ENCODE measurements around the gene ITGBL1.

Gene ITGBL1

DNA sequence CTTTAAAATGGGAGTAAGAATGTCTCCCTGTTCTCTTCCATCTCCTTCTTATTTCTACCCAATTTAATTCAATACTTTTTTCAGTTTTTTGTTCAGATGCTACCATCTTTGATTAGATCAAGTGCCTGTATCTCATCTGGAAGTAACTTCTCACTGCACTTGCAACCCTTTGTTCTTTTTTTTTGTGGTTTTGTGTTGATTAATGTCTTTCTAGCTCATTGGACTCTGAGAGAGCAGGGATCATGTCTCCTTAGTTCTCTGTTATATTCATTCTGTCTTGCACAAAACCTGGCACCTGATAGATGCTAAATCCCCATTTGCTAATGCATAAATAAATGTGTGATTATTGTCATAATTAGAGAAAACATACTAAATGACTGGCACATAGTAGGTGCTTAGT lies 834 bp upstream of the ITGBL1 start:
- no peak for DNase-seq (ENCODE audit: low read depth in 1 of 2, low spot score in 1 of 2)

DNA sequence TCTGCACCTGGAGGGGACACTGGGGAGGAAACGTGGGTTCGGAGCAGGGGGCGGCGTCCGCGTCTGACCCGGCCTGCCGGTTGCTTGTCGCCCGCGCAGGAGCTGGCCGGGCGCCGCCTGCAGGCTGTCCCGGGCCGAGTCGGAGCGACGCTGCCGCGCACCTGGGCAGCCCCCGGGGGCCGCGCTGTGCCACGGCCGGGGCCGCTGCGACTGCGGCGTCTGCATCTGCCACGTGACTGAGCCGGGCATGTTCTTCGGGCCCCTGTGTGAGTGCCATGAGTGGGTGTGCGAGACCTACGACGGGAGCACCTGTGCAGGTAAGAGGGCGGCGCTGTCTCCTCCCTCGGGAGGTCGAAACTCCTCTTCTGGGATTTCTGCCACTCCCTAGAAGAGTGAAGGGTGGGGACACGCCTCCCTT lies 1.3 kb downstream of the ITGBL1 start:
- DNase-seq (ENCODE audit: low read depth in 1 of 2, low spot score in 1 of 2), result no peak

DNA sequence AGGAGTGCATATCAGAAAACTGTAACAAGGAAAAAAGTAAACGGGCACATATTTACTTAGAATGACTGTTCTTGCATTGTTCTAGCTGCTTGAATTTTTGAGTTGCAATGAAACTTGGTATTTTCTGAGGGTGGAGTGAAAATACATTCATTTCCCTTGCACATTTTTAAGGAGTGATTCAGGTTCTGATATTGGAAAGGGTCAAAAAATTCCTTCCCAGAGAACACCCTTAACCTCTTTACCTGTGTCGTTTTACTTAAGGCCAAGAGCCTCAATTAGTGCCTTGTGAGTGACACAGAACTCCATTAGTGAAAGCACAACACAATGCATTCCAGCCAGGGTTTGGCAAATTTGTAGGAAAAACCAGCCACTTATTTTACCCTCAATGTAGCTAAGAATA lies 2.3 kb downstream of the ITGBL1 start:
- DNase-seq (ENCODE audit: low read depth in 1 of 2, low spot score in 1 of 2), result no peak

DNA sequence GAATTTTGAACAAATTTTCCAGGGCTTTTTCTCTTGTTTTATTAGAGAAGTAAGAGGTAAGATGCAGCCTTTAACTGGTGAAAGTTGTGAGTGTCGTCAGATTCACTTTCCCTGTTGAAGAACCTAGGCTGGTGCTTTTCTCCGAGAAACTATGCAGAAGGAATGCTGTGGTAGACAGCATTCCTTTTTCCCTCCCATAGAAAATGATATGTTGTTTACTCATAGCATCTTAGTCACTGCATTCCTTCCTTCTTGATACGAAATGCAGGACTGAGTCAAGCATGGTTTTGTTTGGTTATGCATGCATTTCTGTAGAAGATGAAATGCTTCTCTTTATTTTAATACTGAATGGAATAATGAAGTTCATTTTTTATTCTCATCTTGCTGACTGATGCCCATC lies 3.4 kb downstream of the ITGBL1 start:
- DNase-seq (ENCODE audit: low read depth in 1 of 2, low spot score in 1 of 2), result no peak

DNA sequence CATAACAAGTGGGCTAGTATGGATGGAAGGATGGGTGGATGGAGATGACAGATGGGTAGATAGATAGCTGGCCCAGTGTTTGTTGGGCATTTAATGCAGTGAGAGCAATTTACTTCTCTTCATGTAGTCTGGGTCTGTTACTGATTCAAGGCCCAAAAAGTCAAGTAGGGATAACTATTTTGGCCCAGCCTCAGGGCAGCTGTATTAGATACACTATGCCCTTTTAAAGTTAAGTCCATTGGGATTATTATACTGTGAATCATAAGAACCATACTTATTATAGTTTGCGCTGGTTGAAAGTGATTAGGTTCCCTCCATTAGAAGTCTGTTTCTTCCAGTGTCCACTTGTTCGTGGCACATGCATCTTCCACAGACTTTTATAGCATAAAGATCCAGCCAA lies 4.7 kb downstream of the ITGBL1 start:
- DNase-seq (ENCODE audit: low read depth in 1 of 2, low spot score in 1 of 2), result no peak

DNA sequence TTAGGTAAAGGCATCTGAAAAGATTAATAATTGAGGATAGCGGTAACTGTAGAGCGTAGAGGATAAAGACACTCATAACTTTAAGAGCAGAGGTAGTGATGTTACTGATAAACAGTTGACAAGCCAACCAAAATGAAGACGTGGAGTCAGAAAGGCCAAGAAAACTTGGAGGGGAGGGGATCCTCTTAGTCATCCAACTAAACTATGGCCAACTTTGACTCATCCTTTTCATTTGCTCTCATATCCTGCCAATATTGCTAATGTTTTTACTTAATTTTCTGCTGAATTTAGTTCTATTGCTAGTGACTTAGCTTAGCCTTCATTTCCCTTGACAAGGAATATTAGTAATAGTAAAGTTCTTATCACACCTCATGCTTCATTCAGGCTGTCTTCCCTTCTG lies 13.4 kb downstream of the ITGBL1 start:
- no peak for DNase-seq (ENCODE audit: low read depth in 1 of 2, low spot score in 1 of 2)

DNA sequence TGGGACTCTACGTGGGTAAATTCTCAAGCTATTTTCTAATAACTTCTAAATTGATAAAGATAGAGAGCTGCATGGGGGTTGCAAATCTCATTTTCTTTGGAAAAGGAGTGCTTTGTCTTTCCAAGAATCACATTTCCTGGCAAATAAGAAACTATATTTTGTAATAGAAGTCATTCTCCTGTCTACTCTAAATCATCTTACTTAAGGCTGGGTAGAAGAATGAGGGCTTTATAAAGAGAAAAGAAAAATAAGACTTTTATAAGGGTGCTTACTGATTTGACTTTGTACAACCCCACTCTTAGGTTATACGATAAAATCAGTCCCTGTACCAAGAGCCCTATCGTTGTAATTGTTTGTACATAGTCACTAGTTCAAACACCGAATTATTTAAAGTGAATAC lies 14.9 kb downstream of the ITGBL1 start:
- no peak for DNase-seq (ENCODE audit: low read depth in 1 of 2, low spot score in 1 of 2)

DNA sequence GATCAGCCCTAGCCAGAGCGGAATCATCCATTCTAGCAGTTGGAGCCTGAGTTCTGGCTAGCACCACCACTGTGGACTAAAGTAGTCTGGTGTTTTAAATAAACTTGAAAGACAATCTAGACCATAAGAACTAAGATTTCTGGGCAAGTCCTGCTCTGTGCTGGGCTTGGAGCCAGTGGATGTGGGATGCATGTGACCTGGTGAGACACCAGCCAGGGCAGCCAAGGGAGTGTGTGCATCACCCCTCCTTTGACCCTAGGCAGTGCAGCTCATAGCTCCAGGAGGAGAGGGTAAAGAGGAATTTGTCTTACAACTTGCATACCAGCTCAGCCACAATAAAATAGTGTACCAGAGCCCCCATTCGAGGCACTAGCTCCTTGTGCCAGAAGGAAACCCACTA lies 21.0 kb downstream of the ITGBL1 start:
- DNase-seq (ENCODE audit: low read depth in 1 of 2, low spot score in 1 of 2), result no peak

DNA sequence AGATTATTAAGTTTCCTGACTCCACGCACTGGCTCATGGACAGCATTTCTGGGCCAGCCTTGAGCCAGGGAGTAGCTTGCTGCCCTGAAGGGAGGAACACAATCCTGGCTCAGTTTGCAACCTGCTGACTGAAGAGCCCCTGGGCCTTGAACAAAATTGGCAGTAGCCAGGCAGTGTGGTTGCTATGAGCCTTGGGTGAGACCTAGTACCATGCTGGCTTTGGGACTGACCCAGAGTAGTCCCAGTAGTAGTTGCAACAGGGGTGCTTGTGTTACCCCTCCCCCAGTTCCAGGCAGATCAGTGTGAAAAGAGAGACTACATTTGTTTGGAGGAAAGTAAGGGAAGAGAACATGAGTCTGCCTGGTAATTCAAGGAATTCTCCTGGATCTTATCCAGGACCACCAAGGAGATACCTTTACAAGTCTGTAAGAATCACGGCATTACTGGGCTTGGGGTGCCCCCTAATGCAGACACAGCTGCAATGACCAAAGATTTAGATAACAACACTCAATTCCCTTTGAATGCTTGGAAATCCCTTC lies 22.0 kb downstream of the ITGBL1 start:
- DNase-seq (ENCODE audit: low read depth in 1 of 2, low spot score in 1 of 2), result no peak

DNA sequence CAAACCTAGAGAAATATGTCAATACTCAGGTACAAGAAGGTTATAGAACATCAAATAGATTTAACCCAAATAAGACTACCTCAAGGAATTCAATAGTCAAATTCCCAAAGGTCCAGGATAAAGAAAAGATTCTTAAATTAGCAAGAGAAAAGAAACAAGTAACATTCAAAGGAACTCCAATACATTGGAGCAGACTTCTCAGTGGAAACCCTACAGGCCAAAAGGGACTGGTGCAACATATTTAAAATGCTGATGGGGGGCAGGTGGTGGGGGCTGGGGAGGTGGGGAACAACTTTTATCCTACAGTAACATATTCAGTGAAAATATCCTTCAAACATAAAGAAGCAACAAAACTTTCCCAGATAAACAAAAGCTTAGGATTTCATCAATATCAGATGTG lies 23.1 kb downstream of the ITGBL1 start:
- DNase-seq (ENCODE audit: low read depth in 1 of 2, low spot score in 1 of 2), result no peak

DNA sequence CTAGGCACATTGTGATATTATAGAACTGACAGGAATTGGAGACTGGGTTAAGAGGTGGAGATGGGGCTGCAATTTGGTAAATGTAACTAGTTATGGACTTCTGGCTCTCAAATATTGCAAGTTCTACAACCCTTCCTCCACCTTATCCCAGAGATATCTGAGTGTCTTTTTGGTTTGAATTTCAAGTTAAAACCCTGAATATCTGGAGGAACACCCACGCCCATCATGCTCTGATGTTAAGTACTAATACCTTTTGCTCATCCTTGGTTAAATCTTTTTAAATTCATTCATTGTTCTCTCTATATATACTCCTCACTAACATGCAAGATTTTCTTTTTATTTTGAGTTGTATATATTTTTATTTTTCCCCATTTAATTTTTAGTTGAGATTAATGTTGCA lies 28.9 kb downstream of the ITGBL1 start:
- DNase-seq (ENCODE audit: low read depth in 1 of 2, low spot score in 1 of 2), result no peak

DNA sequence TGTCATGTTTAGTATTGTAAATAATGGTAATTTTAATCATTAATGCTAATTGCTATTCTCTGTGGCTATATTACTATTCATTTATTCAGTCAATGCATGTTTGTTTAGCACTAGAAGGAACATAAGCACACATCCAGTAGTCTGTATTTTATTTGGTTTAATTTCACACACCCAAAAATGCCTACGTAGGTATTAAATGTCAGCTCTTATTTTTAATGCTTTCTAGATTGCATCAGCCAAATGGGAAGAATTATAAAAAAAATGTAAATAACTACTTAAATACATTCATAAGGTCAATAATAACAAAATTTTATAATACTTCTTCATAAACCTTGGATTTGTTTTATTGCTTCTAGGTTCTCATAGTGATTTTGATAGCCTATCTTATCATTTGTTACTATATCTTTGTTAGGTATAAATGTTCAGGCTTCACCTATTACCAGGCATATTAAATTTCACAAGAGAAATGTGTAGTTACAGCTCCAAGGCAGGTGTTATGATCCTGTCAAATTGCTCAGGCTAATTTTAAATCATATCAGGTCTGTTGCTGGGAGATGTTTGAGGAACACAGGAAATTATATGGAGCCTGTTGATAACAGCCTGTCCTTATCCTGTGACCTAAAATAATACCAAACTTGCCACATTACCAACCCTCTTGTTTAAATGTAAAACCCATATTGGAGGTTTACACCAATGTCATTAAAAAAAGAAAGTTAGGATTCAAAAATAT lies 34.4 kb downstream of the ITGBL1 start:
- no peak for DNase-seq (ENCODE audit: low read depth in 1 of 2, low spot score in 1 of 2)

DNA sequence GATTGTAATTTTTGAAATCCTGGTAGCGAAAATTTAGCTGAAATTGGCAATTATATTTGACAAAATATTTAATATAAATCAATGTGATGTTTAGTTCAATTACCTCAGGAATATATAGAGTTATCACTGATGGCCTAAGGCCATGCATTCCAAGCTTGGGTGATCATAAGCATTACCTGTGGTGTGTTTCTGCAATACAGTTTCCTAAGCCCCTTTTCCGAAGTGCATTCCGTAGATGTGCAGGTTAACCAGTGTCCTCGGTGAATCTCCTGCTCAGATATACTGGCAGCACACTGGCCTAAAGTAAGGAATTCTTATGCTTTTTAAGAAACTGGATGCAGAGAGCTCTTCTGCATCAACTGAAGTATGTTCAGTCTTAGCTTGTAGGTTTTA lies 35.0 kb downstream of the ITGBL1 start:
- no peak for DNase-seq (ENCODE audit: low read depth in 1 of 2, low spot score in 1 of 2)

DNA sequence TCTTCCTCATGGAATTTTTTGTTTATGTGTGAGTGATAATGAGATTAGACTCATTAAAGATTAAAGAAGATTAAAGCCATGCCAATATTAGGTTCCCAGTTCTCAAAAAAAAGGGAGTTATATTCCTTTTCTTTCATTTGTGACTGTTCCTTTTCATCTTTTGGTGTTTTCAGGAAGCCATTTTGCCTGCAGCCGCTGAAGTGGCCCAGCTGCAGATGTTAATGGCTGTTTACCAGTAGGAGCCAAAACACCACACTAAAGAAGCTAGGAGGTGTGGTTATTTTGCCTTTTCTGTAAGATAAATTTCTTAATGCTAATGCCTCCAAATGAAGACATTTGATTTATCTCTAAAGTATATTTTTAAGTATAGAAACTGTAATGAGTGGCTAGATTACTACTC lies 36.3 kb downstream of the ITGBL1 start:
- no peak for DNase-seq (ENCODE audit: low read depth in 1 of 2, low spot score in 1 of 2)

DNA sequence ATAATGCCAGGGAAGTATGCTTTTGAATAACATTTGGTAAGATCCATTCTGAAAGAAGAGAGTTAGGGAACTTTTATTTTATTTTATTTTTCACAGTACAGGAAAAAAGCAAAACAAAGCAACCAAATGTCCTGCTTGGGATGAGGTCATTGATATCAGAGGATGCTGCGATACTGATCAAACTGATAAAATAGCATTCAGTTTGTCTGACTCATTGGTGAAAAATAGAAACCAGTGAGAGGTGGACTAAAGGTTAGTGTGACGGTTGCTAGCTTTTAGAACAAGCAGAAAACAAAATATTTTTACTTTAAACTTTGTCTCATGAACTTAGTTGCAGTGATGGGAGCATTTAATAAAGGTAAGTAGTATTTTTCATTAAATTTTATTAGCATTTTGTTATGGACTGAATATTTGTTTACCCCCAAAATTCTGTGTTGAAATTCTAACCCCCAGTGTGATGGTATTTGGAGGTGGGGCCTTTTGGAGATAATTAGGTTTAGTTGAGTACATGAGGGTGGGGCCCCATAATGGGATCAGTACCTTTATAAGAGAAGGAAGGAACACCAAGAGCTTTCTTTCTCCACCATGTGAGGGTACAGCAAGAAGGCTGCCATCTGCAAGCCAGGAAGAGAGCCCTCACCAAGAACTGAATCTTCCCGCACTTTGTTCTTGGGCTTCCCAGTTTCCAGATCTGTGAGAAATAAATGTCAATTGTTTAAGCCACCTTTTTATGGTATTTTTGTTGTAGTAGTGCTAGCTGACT lies 37.3 kb downstream of the ITGBL1 start:
- no peak for DNase-seq (ENCODE audit: low read depth in 1 of 2, low spot score in 1 of 2)

DNA sequence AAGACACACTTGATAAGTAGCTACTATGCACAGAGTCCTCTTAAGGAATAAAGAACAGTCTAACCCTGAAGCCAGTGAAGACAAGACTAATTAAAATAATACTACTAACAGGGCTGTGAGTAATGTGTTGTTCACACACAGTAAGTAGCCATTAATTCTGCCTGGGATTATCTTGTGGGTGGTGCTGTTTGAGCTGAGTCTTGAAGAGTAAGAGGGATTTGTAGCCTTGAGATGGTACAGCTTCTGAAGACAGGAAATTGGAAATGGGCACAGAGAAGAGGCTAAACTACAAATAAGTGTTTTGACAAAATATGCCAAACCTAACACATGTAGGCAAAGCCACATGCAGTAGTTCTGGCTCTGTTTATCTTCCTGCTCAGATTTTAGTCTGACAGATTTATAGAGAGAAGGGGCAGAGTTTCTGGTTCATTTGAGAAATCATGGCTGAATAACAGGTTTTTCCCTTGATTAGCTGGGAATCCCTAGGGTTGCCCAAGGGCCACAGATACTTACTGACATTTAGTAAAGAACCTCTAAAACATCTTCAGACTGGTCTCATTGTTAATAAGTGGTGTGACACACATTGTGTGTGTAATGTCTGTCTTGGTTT lies 38.0 kb downstream of the ITGBL1 start:
- DNase-seq (ENCODE audit: low read depth in 1 of 2, low spot score in 1 of 2), result no peak

DNA sequence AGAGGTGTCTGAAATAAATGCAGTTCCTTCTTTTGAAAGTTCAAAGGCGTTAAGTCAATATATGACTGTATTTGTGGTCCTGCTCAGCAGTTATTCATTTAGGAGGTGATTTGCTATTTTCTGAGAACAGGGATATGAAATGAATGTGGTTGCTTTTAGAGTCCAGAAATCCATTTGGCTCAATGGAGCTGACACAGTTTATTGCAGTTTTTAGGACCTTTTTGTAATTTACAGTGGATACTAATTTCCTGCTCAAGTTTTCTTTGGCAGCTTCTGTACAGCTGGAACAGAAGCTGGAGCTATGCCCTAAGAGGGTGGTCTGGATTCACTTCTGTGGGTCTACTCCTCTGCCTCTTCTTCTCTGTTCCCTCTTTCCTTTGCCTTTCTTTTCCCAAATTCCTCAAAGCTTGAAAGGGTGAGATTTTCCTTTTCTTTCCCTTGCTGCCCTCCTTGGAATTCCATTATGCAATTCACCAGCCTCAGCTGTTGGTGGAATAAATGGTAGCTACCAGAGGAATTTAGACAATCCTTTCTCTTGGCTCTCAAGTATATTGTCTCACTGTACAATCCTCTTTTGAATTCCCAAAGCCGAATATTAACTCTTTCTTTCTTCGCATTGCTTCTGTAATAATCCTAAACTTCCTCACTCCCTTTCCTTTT lies 39.9 kb downstream of the ITGBL1 start:
- DNase-seq (ENCODE audit: low read depth in 1 of 2, low spot score in 1 of 2), result no peak

DNA sequence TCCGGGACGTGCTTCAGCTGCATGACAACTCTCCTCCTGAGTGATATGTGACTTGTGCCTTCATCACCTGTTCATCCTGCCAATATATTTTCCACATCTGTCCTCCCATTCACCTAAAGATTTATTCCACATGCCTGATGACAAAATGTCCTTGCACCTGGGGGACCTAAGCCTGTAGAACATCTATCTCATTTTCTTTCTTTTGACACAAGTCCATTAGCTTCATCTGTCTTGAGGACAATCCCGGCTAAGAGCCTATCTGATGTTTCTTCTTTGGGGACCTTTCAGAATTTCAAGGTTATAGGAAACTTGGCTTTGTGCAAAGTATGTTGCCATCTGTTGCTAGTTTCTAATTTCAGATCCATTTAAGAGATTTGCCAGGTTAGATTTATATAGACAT lies 41.1 kb downstream of the ITGBL1 start:
- no peak for DNase-seq (ENCODE audit: low read depth in 1 of 2, low spot score in 1 of 2)

DNA sequence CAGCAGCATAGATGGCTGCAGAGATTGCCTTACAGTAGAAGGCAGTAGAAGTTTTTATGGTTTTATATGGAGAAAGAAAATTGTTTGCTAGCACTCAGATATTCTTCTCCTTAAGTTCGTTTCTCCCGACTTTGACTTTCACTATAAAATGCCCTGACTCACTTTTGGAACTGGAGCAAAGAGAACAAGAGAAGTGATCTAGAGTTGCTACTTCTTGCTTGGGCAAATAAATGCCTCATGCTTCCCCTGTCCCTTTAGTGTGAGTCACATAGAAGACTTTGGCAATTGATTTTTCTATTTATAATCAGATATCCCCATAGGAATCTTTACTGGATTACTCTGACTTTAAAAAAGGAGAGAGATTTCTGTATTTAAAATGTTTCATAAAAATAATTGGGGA lies 46.9 kb downstream of the ITGBL1 start:
- DNase-seq (ENCODE audit: low read depth in 1 of 2, low spot score in 1 of 2), result no peak

DNA sequence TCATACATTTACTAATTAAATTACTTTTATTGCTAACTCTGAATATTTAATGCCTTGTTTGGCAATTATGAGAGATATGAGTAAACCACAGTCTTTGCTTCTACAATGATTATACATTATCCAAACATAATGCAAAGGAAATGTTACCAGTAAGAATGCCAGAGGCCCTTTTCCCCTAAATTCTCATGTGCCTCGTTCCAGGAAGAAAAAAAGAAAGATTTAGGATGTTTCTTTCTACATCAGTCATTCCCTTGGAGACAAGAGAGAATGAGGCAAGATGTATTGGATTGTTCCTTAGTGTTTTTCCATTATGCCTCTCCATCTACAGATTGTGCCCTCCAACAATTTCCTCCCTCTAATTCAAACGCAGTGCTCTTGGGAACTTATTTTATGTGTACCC lies 50.1 kb downstream of the ITGBL1 start:
- no peak for DNase-seq (ENCODE audit: low read depth in 1 of 2, low spot score in 1 of 2)

DNA sequence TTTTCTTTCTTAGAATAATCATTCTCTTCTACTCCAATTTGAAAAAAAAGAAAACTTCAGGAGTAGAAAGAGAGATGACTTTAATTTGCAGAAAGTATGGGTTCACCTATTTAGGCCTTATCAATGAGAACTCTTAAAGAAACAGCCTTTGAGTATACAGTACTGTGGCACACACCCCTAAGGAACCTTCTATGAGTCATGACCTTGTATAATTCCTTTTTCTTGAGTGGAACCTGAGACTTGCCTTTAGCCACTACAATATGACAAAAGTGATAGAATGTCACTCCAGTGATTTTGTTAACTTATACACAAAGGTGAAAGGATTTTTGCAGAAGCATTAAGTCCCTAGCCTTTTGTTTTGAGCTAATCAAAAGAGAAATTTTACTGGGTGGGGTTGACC lies 58.7 kb downstream of the ITGBL1 start:
- no peak for DNase-seq (ENCODE audit: low read depth in 1 of 2, low spot score in 1 of 2)

DNA sequence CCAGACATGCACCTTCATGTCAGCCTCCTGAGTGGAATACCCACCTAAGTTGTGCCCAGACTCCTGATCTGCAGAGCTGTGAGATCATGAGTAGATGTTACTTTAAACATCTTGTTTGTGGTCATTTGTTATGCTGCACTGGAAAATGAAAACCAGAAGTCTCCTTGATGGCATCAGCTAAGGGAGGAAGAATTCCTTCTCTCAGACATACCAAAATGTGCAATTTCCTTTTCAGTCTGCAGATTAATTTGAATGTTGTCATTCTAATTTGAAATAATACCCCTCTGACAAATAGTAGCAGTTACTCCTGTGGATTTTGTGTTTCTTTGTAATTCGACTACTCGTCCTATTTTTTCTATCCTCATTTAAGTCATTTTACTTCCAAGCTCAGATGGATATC lies 59.3 kb downstream of the ITGBL1 start:
- no peak for DNase-seq (ENCODE audit: low read depth in 1 of 2, low spot score in 1 of 2)
